Fibroblast of villous mesenchyme (primary cell): ENCODE data around the gene PALB2. TPM values are rescaled to one million over a fixed set of nuclear protein-coding genes. Genes with fewer than 3 reads are reported as not detected.
"Not testable (repeated sequence)": the region's sequence is repeated elsewhere in the genome, so short reads cannot be mapped to it uniquely, and the experiment has no call there.

Experiments used
- DNase-seq: peaks from one replicate; pipeline ENCODE4 v3.0.0-alpha.2; 2010; ENCODE audit warnings: low read depth
- H3K4me3 ChIP-seq: 2 replicates; pipeline ENCODE4 v1.5.1; 2011; ENCODE audit warnings: low read depth, mild to moderate bottlenecking, low read length
- total RNA-seq: library from RNA; depleted of rRNA; stranded (reverse); fragments of >200 nt; gene quantifications from 2 replicates; pipeline ENCODE4 v1.2.3, GENCODE V29; 2012
- TF ChIP-seq, protein P1 (sequence below): IDR thresholded peaks from 2 replicates; pipeline ENCODE4 v1.5.1; 2012; ENCODE audit warnings: low read depth, mild to moderate bottlenecking, low read length; ENCODE audit not compliant: insufficient read depth

Gene PALB2
- total RNA-seq, 1 donor: 22.0 TPM

DNA sequence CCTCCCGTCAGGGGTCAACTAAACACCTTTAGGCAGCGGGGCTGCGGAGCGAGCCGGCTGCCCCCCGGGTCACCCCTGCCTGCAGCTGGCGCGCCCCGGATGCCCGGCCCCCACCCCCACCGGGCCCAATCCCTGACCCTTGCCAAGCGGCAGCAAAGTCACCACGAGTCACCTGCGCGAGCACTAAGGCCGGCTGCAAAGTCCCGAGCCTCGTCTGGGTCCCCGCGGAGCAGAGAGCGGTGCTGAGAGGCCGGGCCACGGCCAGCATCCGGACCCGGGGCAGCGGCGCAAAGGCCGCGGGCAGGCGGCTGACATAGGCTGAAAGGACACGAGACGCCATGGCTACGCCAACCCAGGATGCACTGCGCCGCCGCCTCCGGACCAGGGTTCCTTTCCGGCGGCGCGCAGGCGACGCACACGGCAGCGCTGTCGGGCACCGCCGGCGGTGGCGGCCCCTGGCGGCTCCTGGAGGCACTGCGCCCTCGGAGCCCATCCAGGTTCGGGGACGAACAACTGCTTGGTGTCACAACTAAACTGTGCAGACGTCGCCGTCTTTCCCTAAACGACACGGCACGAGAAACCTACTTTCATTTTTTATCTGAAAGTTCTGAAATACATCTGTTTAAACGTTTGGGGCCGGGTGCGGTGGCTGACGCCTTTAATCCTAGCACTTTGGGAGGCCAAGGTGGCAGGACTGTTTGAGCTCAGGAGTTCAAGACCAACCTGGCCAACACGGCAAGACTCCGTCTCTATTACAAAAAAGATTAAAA lies 45.0 kb downstream of the PALB2 start, which contains the start of gene NDUFAB1:
NDUFAB1 (minus strand) TSS at position 366 of the 770 bp plus-strand sequence; CDS start at position 340, 26 bp downstream.
- TF ChIP-seq, protein P1, sequence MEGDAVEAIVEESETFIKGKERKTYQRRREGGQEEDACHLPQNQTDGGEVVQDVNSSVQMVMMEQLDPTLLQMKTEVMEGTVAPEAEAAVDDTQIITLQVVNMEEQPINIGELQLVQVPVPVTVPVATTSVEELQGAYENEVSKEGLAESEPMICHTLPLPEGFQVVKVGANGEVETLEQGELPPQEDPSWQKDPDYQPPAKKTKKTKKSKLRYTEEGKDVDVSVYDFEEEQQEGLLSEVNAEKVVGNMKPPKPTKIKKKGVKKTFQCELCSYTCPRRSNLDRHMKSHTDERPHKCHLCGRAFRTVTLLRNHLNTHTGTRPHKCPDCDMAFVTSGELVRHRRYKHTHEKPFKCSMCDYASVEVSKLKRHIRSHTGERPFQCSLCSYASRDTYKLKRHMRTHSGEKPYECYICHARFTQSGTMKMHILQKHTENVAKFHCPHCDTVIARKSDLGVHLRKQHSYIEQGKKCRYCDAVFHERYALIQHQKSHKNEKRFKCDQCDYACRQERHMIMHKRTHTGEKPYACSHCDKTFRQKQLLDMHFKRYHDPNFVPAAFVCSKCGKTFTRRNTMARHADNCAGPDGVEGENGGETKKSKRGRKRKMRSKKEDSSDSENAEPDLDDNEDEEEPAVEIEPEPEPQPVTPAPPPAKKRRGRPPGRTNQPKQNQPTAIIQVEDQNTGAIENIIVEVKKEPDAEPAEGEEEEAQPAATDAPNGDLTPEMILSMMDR: peak; percentile 99
- DNase-seq: peak; percentile 90
- H3K4me3 ChIP-seq: peak within 1 kb of the TSS; percentile 78

DNA sequence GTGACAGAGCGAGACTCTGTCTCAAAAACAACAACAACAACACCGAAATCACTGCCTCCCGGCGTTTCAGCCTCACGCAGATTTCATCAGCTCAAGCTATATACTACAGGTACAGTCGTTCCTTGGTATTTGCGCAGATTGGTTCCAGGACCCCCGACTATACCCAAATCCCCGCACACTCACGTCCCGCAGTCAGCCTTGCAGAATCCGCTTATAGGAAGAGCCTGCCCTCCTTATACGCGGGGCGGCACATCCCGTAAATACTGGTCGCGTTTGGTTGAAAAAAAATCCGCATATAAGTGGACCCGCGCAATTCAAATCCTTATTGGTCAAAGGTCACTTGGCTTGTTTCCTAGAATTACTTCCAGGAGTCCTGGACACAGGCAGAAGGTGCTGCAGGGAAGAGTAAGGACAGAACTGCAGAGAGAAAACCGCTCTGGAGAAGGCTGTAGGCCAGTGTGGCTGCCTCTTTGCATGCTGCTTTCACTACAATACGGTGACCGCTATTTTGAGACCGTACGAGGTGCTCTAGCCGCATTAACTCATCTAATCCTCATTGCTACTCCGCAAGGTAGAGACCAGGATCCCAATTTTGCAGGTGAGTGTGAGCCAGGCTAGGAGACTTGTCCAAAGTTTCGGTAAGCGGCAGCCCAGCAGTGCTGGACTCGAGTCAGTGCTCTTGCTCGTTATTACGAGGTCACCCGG lies 45.7 kb downstream of the PALB2 start:
- peak overlapping the region; percentile 78 for H3K4me3 ChIP-seq
- TF ChIP-seq, protein P1: no peak
- DNase-seq: peak; percentile 10

DNA sequence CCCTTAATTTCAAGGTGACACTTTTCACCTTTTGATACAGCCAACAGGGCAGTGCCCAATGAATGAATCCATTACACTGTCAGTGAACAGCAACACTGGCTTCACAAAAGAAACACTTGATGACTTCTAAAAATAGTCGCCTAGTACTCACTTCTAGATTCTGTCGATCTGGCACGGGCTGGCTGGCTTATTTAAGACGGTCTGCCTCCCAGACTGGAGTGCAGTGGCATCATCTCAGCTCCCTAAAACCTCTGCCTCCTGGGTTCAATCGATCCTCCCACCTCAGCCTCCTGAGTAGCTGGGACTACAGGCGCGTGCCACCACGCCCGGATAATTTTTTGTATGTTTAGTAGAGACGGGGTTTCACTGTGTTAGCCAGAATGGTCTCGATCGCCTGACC lies 46.9 kb downstream of the PALB2 start:
- TF ChIP-seq, protein P1: no peak
- H3K4me3 ChIP-seq: no peak overlapping the region
- DNase-seq: no peak

DNA sequence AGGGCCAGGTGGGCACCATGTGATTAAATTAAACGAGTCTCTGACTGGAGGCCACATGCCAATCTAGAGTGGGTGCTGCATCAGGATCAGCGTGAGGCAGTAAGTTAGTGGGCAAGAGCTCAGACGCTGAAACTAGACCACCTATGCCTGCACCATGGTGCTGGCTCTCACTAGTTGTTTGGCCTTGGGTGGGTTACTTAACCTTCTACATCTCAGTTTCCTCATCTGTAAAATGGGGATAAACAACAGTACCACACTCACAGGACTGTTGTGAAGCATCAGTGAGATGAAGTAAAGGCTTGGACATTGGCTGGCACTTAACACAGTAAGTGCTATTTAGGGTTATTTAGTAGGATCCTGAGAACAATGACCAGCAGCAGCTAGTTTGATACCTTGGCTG lies 50.9 kb downstream of the PALB2 start:
- TF ChIP-seq, protein P1: no peak
- no peak for DNase-seq
- H3K4me3 ChIP-seq: no peak overlapping the region

DNA sequence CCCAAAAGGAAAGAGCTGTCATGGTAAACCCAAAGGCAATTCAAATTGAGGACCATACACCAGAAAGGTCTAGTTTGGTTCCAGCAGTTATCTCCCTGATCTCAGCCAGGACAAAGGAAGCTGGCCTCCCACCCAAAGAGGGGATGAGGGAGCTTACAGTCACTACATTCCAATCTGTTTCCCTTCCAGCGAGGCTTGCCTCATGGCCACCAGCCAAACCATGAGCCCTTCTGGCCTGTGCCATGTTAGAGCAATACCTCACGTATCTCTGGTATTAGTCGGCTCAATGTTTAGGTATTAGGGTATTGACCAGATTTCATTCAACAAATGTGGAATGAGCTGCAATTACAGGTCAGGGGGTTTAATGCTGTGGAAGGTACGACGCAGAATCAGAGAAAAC lies 53.4 kb downstream of the PALB2 start:
- peak; percentile 72 for DNase-seq
- H3K4me3 ChIP-seq: no peak overlapping the region
- TF ChIP-seq, protein P1: no peak

DNA sequence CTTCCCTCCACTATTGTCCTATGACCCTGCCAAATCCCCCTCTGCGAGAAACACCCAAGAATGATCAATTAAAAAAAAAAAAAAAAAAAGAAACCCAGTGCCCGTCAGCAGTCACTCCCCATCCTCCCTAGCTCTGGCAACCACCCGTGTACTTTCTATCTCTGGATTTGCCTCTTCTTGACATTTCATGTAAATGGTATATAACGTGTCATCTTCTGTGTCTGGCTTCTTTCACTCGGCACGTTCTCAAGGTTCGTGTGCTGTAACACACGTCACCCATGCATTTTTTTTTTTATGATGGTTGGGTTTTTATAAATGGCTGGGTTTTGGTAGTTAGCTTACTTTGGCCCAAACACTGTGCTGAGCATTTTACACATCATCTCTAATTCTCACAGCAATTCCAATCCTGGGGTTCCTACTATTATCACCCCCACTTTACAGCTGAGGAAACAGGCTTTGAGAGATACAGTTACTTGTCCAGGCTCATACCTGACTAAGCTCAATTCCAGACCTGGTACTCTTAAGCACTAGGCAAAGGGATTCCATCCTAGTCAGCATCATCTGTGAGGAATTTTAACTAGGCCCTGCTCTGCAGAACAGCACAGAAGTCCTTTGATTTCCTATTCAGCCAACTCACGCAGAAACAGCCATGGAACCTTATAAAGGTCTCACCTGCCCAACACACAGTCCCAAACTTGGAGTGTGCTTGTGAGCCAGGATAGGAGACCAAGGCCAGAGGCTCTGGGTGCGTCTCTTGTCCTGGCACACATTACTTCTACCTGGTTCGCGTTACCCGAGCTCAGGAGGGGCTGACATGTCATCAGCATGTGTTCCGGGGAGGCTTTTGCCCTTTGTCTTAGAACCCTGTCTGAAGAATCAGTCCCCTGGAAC lies 56.7 kb downstream of the PALB2 start:
- DNase-seq: peak; percentile 39
- TF ChIP-seq, protein P1: no peak

DNA sequence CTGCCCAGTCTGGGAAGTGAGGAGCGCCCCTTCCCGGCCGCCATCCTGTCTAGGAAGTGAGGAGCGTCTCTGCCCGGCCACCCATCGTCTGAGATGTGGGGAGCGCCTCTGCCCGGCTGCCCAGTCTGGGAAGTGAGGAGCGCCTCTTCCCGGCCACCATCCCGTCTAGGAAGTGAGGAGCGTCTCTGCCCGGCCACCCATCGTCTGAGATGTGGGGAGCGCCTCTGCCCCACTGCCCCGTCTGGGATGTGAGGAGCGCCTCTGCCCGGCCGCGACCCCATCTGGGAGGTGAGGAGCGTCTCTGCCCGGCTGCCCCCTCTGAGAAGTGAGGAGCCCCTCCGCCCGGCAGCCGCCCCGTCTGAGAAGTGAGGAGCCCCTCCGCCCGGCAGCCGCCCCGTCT lies 57.8 kb downstream of the PALB2 start:
- H3K4me3 ChIP-seq, DNase-seq: not testable (repeated sequence)

More for the DNA sequence above, 56.7 kb downstream of the PALB2 start:
- no peak overlapping the region for H3K4me3 ChIP-seq
